GM19468 (cell line): ENCODE results near the gene DIRAS3.
"Not testable (repeated sequence)": the region's sequence is repeated elsewhere in the genome, so short reads cannot be mapped to it uniquely, and the experiment has no call there.

ENCODE experiments used
- ATAC-seq: cut with Tn5 transposase; IDR thresholded peaks from one replicate; pipeline ENCODE4 v1.9.1; 2021; ENCODE audit warnings: mild to moderate bottlenecking, moderate library complexity, moderate number of reproducible peaks; ENCODE audit not compliant: unreplicated experiment; ENCODE audit errors: extremely low read depth

DIRAS3 gene

DNA sequence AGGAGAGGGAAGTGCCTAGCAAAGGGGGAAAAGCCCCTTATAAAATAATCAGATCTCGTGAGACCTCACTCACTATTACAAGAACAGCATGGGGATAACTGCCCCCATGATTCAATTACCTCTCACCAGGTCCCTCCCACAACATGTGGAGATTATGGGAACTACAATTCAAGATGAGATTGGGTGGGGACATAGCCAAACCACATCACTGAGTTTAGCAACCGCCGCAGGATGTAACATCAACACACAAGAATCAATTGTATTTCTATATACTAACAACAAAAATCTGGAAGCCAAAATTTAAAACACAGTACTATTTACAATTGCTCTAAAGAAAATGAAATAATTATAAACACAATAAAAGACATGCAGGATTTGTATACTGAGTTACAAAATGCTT, 21.9 kb downstream of the DIRAS3 start:
- no peak for ATAC-seq

DNA sequence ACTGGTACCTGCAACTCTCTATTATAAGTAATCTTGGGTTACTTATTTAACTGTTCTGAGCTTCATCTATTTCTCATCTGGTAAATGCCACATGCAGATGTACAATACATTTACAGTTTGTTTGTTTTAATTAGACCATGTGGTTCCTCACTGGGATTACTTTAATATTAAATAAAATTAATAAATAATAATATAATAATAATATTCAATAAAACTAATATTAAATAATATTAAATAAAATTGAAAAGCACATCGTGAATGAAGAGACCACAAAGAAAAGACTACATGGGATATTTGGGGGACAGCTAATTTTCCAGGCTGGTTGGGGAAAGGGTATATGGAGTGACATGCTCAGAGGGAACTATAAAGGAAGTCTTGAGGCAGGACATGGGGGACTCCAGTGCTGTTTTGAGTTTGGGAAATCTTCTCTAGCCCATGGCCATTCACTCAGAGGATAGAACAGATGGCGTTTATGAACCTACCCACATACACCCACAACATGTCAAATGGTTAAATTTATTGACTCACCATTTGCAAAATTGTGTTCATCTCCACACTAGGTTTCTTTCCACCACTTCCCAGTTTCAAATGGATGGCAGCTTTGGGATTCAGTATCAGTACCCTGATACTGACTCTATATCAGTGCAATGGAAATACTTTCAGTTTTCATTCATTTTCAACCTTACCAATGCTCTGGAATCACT, 25.6 kb downstream of the DIRAS3 start:
- no peak for ATAC-seq

DNA sequence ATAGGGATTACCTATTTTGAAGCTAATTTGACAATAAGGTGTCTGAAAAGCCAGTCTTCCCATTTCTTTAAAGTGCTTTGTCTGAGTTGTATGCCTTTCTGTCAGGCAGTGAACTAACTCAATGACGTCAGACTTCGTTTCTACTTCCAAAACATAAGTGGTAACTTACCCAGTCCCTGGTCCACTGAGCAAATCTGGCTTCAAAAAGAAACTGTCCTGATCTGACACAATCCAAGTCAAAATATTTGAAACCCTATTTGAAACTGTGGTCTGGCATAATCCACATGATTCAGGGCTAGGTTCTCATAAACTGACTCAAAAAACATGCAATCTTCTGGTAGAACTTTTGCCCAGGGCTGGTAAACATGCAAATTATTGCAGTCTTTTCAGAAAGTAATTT, 34.0 kb downstream of the DIRAS3 start:
- ATAC-seq: no peak

DNA sequence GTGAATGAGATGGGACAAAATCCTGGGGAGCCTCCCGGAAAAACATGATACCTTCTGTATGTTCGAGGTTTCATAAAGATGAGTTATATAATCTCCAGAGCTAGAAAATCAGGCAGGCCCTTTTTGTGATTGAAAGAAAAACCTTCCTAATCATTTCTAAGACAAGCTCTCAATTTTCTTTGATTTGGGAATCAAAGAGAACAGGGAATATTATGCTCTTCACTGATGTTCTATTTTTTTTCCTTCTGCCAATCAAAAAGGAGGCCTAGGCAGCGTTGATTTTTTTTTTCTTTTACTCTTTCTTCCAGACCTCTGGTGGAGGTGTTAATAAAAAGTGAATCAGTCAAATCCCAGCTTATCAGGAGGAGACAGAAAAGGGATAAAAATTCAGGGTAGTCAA, 34.5 kb downstream of the DIRAS3 start:
- ATAC-seq: no peak

DNA sequence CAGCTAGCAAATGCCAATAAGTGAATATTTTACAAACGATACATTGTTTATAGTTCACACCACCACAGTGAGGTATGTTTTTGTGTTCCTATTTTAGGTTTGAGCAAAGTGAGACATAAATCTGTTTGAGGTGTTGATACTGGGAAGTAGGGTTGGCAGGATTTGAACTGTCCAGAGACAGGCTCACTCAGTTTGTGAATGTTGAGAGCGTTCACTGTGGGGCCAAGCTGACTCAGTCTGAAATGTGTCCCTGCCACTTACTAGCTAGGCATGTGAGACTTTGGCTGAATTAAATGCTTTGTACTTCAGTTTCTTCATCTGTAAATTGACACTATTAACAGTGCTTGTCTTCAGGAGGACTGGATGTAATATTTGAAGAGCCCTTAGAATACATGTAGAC, 35.1 kb downstream of the DIRAS3 start:
- no peak for ATAC-seq

DNA sequence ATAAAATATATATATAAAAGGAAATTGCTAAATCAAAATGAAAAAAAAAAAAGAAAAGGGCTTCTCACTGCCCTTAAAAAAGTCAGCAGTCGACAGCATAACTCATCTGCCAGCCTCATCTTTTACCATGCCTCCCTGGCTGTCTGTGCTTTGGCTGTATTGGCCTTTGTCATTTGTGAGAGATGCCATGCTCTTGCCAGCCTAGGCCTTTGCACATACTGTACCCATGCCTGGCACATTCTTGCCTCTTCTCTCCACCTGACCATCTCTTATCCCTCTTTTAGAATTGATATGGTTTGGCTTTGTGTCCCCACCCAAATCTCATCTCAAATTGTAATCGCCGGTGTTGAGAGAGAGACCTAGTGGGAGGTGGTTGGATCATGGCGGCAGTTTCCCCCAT, 37.1 kb downstream of the DIRAS3 start:
- ATAC-seq: no peak

DNA sequence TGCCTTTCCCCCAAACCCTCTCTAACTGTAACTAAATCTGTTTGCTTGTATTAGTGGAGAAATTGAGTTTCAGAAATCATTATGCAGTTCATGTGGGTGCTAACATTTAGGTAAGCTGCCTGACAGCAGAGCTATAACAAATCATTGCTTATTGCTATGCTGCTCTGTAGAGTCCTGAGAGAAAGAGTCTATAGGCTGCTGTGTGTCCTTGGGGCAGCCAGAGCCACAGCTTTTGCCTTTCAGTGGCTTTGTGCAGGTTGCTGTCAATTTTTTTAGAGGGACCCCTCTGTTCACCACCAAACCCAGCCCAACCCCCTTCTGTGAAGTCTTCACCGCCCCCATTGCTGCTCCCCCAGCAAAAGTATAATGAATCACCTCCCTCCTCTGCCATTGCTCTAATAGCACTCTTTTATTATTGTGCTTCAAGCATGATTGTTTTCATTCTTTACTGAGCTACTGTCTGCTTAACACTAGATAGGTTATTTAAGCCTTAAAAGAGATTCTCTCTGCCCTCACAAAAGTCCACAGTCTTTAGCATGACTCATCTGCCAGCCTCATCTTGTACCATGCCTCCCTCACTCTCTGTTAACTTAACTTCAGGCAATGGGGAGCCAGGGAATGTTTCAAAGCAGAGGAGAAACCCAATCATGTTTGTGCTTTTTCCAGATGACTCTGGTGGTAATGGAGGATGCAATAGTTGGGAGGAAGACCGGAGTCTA, 38.6 kb downstream of the DIRAS3 start:
- no peak for ATAC-seq

DNA sequence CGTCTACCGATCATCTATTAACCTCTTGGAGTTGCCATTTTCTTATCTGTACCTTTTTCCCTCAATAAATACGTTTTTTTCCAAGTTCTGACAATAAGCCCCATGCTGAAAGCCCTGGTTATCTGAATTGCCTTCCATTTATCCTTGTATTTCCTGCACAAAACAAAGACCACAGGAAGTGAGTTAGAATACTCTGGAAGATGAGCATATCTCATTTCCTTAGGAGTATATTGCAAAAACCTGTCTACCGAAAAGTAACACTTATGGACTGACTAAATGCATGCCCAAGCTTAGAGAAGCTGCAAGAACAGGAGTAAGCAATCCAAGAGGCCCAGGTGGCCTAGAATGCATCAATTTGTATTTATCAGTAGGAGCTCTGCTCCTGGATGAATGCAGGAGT, 39.9 kb downstream of the DIRAS3 start:
- no peak for ATAC-seq

DNA sequence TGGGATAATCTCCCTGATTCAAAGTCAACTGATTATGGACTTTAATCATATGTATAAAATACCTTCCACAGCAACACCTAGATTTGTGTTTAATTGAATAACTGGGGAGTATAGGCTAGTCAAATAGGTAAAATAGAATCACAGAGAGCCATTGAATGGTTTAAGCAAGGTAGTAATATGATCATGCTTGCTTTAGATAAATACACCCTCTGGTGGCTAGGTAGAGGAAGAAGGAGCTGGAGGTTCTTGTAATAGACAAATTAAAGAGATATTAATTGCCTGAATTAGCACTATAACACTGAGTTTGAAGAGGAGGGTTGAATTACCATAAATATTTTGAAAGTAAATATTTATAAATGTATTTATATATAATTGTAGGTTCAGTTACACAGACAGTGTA, 40.3 kb downstream of the DIRAS3 start:
- ATAC-seq: no peak

DNA sequence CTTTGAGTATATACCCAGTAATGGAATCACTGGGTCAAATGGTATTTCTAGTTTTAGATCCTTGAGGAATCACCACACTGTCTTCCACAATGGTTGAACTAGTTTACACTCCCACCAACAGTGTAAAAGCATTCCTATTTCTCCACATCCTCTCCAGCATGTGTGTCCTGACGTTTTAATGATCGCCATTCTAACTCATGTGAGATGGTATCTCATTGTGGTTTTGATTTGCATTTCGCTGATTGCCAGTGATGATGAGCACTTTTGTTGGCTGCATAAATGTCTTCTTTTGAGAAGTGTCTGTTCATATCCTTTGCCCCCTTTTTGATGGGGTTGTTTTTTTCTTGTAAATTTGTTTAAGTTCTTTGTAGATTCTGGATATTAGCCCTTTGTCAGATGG, 46.8 kb downstream of the DIRAS3 start:
- not testable (repeated sequence) for ATAC-seq

DNA sequence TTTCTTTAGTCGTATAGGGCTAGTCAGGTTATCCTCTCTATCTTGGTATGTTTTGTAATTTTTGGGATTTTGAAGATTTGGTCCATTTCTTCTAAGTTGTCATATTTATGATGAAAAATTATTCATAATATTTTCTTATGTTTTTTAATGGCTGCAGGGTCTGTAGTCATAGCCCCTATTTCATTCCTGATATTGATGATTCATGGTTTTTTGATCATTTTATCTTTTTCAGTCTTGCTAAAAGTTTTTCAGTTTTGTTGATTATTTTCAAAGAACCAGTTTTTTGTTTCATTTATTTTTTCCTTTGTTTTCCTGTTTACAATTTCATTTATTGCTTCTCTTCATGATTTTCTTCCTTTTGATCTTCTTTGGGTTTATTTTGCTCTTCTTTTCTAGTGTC, 50.2 kb downstream of the DIRAS3 start:
- ATAC-seq: no peak

DNA sequence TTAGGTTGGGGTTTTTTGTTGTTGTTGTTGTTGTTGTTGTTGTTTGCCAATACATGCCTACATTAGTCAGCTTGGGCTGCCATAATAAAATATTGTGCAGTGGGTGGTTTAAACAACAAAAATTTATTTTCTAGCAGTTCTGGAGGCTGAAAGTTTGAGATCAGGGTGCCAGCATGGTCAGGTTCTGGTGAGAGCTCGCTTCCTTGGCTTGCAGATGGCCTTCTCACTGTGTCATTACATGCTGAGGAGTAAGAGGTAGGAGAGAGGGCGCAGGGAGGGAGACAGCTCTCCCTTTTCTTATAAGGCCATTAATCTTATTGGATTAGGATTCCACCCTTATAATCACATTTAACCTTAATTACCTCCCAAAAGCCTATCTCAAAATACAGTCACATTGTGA, 52.7 kb downstream of the DIRAS3 start:
- no peak for ATAC-seq
